HCT116 (cell line): ENCODE results near the gene NCBP3. TPM values are rescaled to one million over a fixed set of nuclear protein-coding genes. Genes with fewer than 3 reads are reported as not detected.

ENCODE experiments used
- ATAC-seq: fragments of 200-7000 bp; cut with Tn5 transposase; 2 replicates; pipeline ENCODE4 v1.9.1; 2020; ENCODE audit warnings: mild to moderate bottlenecking, moderate library complexity
- BruUV-seq: library from RNA; stranded (reverse); fragments of 400-500 nt; replicated peaks from 2 replicates; lab custom pipeline; 2021; lab: Mats Ljungman, UMichigan
- CTCF ChIA-PET: fragments of 300-600 bp; sonication (Branson Sonifier 250); formaldehyde crosslinking; loops from one replicate; lab custom pipeline; 2021; ENCODE audit warnings: antibody characterized with exemption; lab: Charles Lee
- POLR2A ChIA-PET: fragments of 300-600, 350-600 bp; sonication (Branson Sonifier 250); formaldehyde crosslinking; loops from one replicate; lab custom pipeline; 2021; ENCODE audit warnings: antibody characterized with exemption; lab: Charles Lee
- RAD21 ChIA-PET, 2 experiments: fragments of 300-600 bp; sonication (Branson Sonifier 250); formaldehyde crosslinking; loops; one replicate each; lab custom pipeline; 2023; ENCODE audit warnings: low total read pairs in 2 of 2; ENCODE audit not compliant: uncharacterized antibody in 2 of 2, unreplicated experiment in 2 of 2, low non-redundant PET in 1 of 2; lab: Charles Lee
- DNase-seq: peaks from one replicate; pipeline ENCODE4 v3.0.0-alpha.2; 2010; ENCODE audit warnings: low read depth, low spot score
- H2AFZ ChIP-seq: fragments of 200-600 bp; shearing (Covaris generic), sonication (generic); 2 replicates; pipeline ENCODE4 v1.6.1; 2017; ENCODE audit warnings: low read depth, mixed run types, mixed read lengths, antibody characterized with exemption, low read length; ENCODE audit not compliant: poor library complexity, severe bottlenecking
- H3K27ac ChIP-seq: 2 replicates; pipeline ENCODE4 v1.5.1; 2012; ENCODE audit warnings: low read depth, low read length
- H3K27me3 ChIP-seq: fragments of 200-600 bp; sonication (generic); 2 replicates; pipeline ENCODE4 v1.6.1; 2016; ENCODE audit warnings: mixed run types, low read length, mixed read lengths; ENCODE audit not compliant: insufficient read depth
- H3K36me3 ChIP-seq, 2 experiments: fragments of 200-500 bp in 1 of 2; fragments of 200-600 bp in 1 of 2; sonication (Bioruptor generic) in 1 of 2; sonication (generic) in 1 of 2; 2 replicates each; pipeline versions ENCODE4 v1.5.1 to v1.6.1; 2014 to 2016; ENCODE audit warnings: low read length in 2 of 2, inconsistent platforms in 1 of 2, mixed read lengths in 1 of 2, mixed run types in 1 of 2; ENCODE audit not compliant: insufficient read depth in 2 of 2, control insufficient read depth in 1 of 2
- H3K4me1 ChIP-seq, 2 experiments: fragments of 200-600 bp in 1 of 2; sonication (generic) in 1 of 2; 2 replicates each; pipeline versions ENCODE4 v1.5.1 to v1.6.1; 2012 to 2017; ENCODE audit warnings: low read length in 2 of 2, inconsistent platforms in 1 of 2, mild to moderate bottlenecking in 1 of 2, mixed read lengths in 1 of 2, mixed run types in 1 of 2, moderate library complexity in 1 of 2; ENCODE audit not compliant: insufficient read depth in 2 of 2, control insufficient read depth in 1 of 2
- H3K4me2 ChIP-seq: fragments of 200-600 bp; sonication (generic); 2 replicates; pipeline ENCODE4 v1.6.1; 2017; ENCODE audit warnings: mixed run types, low read length, mixed read lengths
- H3K4me3 ChIP-seq, 2 experiments: fragments of 200-600 bp in 1 of 2; sonication (generic) in 1 of 2; replicated peaks in 1 of 2; 2 replicates each; pipeline ENCODE4 v1.5.1; 2011 to 2016; ENCODE audit warnings: low read length in 2 of 2, control low read depth in 1 of 2, low read depth in 1 of 2, mild to moderate bottlenecking in 1 of 2, mixed read lengths in 1 of 2, mixed run types in 1 of 2
- H3K79me2 ChIP-seq: fragments of 200-600 bp; sonication (generic); 2 replicates; pipeline ENCODE4 v1.6.1; 2017; ENCODE audit warnings: mild to moderate bottlenecking, mixed run types, low read length, moderate library complexity, mixed read lengths; ENCODE audit not compliant: insufficient read depth
- H3K9ac ChIP-seq: fragments of 200-600 bp; sonication (generic); 2 replicates; pipeline ENCODE4 v1.6.1; 2016; ENCODE audit warnings: low read length, mixed read lengths
- H3K9me2 ChIP-seq: fragments of 200-600 bp; sonication (generic), shearing (Covaris generic); 2 replicates; pipeline ENCODE4 v1.6.1; 2017; ENCODE audit warnings: mixed run types, mild to moderate bottlenecking, moderate library complexity; ENCODE audit not compliant: insufficient read depth
- H3K9me3 ChIP-seq, 2 experiments: fragments of 200-500 bp in 1 of 2; fragments of 200-600 bp in 1 of 2; sonication (Bioruptor generic) in 1 of 2; sonication (generic) in 1 of 2; 2 replicates each; pipeline ENCODE4 v1.6.1; 2014 to 2017; ENCODE audit warnings: low read length in 2 of 2, mixed read lengths in 2 of 2, inconsistent platforms in 1 of 2, low read depth in 1 of 2, mild to moderate bottlenecking in 1 of 2, mixed run types in 1 of 2, moderate library complexity in 1 of 2; ENCODE audit not compliant: control insufficient read depth in 1 of 2, insufficient read depth in 1 of 2
- H4K20me1 ChIP-seq: fragments of 200-600 bp; sonication (generic), shearing (Covaris generic); 2 replicates; pipeline ENCODE4 v1.6.1; 2017; ENCODE audit warnings: mixed run types, mild to moderate bottlenecking, moderate library complexity; ENCODE audit not compliant: insufficient read depth
- CBX3 ChIP-seq: IDR thresholded peaks from 2 replicates; pipeline ENCODE4 v1.6.1; 2012; ENCODE audit warnings: low read depth
- CEBPB ChIP-seq: IDR thresholded peaks from 2 replicates; pipeline ENCODE4 v1.6.1; 2012; ENCODE audit warnings: low read depth
- ELF1 ChIP-seq: IDR thresholded peaks from 2 replicates; pipeline ENCODE4 v1.6.1; 2012; ENCODE audit warnings: low read depth, borderline replicate concordance
- JUND ChIP-seq: IDR thresholded peaks from 2 replicates; pipeline ENCODE4 v1.6.1; 2012
- POLR2A ChIP-seq: IDR thresholded peaks from 2 replicates; pipeline ENCODE4 v1.7.0; 2011; ENCODE audit warnings: borderline replicate concordance; ENCODE audit not compliant: insufficient read depth, insufficient read length; ENCODE audit errors: extremely low read depth
- POLR2AphosphoS5 ChIP-seq: IDR thresholded peaks from 2 replicates; pipeline ENCODE4 v1.6.1; 2011; ENCODE audit warnings: mild to moderate bottlenecking, low read depth, low read length, moderate library complexity
- REST ChIP-seq: IDR thresholded peaks from 2 replicates; pipeline ENCODE4 v1.6.1; 2012; ENCODE audit warnings: low read depth
- SIN3A ChIP-seq: IDR thresholded peaks from 2 replicates; pipeline ENCODE4 v1.6.1; 2012; ENCODE audit warnings: low read depth
- SRF ChIP-seq: IDR thresholded peaks from 2 replicates; pipeline ENCODE4 v1.6.1; 2012; ENCODE audit warnings: low read depth
- ZNF274 ChIP-seq: fragments of 200-500 bp; sonication (Bioruptor generic); IDR thresholded peaks from 2 replicates; pipeline ENCODE4 v1.6.1; 2014; ENCODE audit warnings: mild to moderate bottlenecking, low read depth, low read length, inconsistent platforms
- intact Hi-C: fragments of 100-400 bp; cut with micrococcal nuclease; formaldehyde crosslinking; loops from 2 replicates; pipeline ENCODE4 v1.10.0; 2022
- total RNA-seq: library from RNA; stranded (reverse); gene quantifications from one replicate; pipeline ENCODE4 v1.2.1, GENCODE V29; 2021; ENCODE audit not compliant: unreplicated experiment

Gene NCBP3
- total RNA-seq, 1 experiment from 2014 or later, result 46.5 TPM

GRCh38 chr17:3894188-3894587 lies 48.1 kb upstream of the NCBP3 start (continued):
- no peak for TF ChIP-seq REST

- no peak for TF ChIP-seq ZNF274
- no peak for TF ChIP-seq CEBPB
- TF ChIP-seq ELF1, result no peak
- TF ChIP-seq SRF, result no peak
- no peak; the same call in 1 of the 2 replicates for TF ChIP-seq POLR2AphosphoS5
- no peak for TF ChIP-seq REST
- TF ChIP-seq CBX3, result no peak
- TF ChIP-seq JUND, result no peak
- no peak for TF ChIP-seq POLR2A
- no peak for TF ChIP-seq SIN3A
- RAD21 ChIA-PET, result no interaction called here
- intact Hi-C loops, result no loop called here
Observed at GRCh38 chr17:3893720-3894116, 47.7 kb upstream of the NCBP3 start.

More at GRCh38 chr17:3893720-3894116, 47.7 kb upstream of the NCBP3 start:
- Histone ChIP-seq H3K27ac (peak overlapping the region; percentile 87), H3K79me2 (peaks cover 5% of the 10 kb centered on the region; the same call in 1 of the 2 replicates), H3K4me2 (peak overlapping the region; percentile 84), H3K36me3 (no peaks in the 10 kb centered on the region), H4K20me1 (no peaks in the 10 kb centered on the region), H3K27me3 (no peaks in the 10 kb centered on the region), H3K4me3 (peak overlapping the region; percentile 39 to 57; a peak in 3 of 4 replicates), H2AFZ (no peak overlapping the region), H3K4me1 (peaks cover 46 to 59% of the 10 kb centered on the region in 2 experiments), H3K9me3 (no peaks in the 10 kb centered on the region), H3K9ac (peak overlapping the region; percentile 55), H3K9me2 (no peaks in the 10 kb centered on the region)
- no peak for ATAC-seq
- ChIA-PET CTCF (interaction anchor here (1.4 to 1.8 kb wide), 3 partner anchors 20 to 156 kb away, joined by 4 to 8 read pairs (median 5); partner anchors contain the start of gene NCBP3), POLR2A (no interaction called here)
- no peak for DNase-seq
- no TSS peak for BruUV-seq
